Airway epithelial cell (primary cell): ENCODE results near the gene SERPINE2. TPM values are rescaled to one million over a fixed set of nuclear protein-coding genes. Genes with fewer than 3 reads are reported as not detected.

ENCODE experiments used
- total RNA-seq: library from RNA; depleted of rRNA; stranded (reverse); fragments of >200 nt; gene quantifications from 2 replicates; pipeline ENCODE4 v1.2.3, GENCODE V29; 2015

Gene SERPINE2, protein sequence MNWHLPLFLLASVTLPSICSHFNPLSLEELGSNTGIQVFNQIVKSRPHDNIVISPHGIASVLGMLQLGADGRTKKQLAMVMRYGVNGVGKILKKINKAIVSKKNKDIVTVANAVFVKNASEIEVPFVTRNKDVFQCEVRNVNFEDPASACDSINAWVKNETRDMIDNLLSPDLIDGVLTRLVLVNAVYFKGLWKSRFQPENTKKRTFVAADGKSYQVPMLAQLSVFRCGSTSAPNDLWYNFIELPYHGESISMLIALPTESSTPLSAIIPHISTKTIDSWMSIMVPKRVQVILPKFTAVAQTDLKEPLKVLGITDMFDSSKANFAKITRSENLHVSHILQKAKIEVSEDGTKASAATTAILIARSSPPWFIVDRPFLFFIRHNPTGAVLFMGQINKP
- 53.9 and 59.4 TPM in 2 replicates for total RNA-seq

DNA sequence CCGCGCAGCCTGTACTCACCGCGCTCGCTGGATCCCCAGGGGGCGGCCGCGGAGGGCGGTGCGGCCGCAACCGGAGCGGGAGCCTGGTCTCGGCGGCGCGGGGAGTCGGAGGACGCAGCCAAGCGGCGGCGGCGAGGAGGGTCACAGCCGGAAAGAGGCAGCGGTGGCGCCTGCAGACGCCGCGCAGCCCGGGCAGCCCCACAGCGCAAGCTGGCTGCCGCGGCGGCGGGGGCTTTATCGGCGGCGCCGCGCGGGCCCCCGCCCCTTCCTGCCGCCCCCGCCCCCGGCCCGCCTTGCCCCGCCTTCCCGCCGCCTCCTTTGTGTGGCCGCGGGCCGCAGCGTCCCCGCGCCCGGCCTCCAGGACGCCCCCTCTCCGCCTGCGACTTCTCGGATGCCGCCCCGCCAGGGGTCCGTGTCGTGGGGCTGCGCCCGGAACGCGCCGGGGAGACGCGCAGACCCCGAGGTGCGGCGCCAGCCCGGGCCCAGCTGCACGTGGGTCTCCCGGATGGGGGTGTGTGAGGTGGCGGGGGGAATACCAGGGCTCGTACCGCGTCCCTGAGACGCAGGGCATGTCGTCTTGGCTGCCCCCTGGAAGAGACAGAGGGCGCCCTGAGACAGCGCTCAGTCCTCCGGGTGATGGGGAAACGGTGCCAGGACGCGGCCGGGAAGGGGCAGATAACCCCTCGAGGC lies at the start of gene SERPINE2:
Gene SERPINE2 (minus strand): TSS at position 207 of the 690 bp plus-strand sequence. CDS start 37,386 bp downstream, outside the sequence.

DNA sequence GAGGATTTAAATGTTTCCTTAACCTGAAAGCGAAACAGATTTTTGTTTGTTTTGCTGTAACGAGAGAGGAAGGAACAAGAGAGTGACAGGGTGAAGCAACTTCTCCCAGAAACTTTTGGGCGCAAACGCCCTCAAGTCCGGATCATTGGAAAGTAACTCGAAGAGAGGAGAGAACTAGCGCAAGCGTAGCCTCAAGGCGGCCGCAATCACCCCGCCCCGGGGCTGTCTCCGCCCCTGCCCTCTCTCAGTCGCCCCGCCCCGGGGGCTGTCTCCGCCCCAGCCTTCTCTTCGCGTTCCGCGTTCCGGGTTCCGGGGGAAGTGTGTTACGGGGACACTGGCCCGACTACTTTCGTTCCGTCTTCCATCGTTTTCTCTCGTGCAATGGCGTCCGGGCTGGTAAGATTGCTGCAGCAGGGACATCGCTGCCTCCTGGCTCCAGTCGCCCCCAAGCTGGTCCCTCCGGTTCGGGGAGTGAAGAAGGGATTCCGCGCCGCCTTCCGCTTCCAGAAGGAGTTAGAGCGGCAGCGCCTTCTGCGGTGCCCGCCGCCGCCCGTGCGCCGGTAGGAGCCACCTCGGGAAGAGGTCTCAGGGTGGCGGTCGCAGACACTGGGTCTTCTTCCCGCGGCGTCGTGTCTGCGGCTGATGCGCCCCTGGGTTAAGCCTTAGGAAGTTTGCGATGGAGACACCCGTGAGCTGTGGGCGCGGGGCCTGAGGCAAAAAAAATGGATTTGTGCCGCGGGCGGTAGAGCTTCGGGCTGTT lies 81.8 kb downstream of the SERPINE2 start, which contains the start of gene MRPL44:
Gene MRPL44 (plus strand): TSS at position 372 of the 760 bp plus-strand sequence. CDS start 10 bp downstream, at position 382.

GRCh38 chr2:223944703-223945531 lies 94.2 kb downstream of the SERPINE2 start, which contains the start of gene WDFY1:
TSS of gene WDFY1 (minus strand) at chr2:223945335. CDS start at chr2:223945284, 51 bp downstream.

Other genes with a start within 250 kb of the SERPINE2 start
- gene AP1S3, start 201.7 kb downstream of the SERPINE2 start, total RNA-seq: 49.8 and 75.5 TPM in 2 replicates
- gene WDFY1, start 94.0 kb downstream of the SERPINE2 start, total RNA-seq: 37.0 and 54.9 TPM in 2 replicates
- gene MRPL44, start 81.8 kb downstream of the SERPINE2 start, total RNA-seq: 39.1 and 42.9 TPM in 2 replicates